Calu3 (cell line): ENCODE data around the gene CCDC159. TPM values are rescaled to one million over a fixed set of nuclear protein-coding genes. Genes with fewer than 3 reads are reported as not detected.

ENCODE experiments used
- Bru-seq: library from RNA; stranded (reverse); fragments of 400-500 nt; gene quantifications from one replicate; lab custom pipeline; 2021; lab: Mats Ljungman, UMichigan
- BruChase-seq, 2 experiments: library from RNA; stranded (reverse); fragments of 400-500 nt; gene quantifications; one replicate each; lab custom pipeline; 2021; lab: Mats Ljungman, UMichigan
- BruUV-seq: library from RNA; stranded (reverse); fragments of 400-500 nt; replicated peaks from 2 replicates; lab custom pipeline; 2021; lab: Mats Ljungman, UMichigan
- CTCF ChIA-PET: fragments of 300-600 bp; sonication (Branson Sonifier 250); formaldehyde crosslinking; loops from one replicate; lab custom pipeline; 2022; ENCODE audit warnings: antibody characterized with exemption; lab: Charles Lee
- DNase-seq: peaks from one replicate; pipeline ENCODE4 v3.0.0; 2022
- H3K27ac Mint-ChIP-seq: one replicate; pipeline ENCODE4 v1.8.0; 2022; ENCODE audit warnings: mixed read lengths; ENCODE audit not compliant: unreplicated experiment
- H3K27me3 Mint-ChIP-seq: one replicate; pipeline ENCODE4 v1.8.0; 2022; ENCODE audit warnings: mixed read lengths; ENCODE audit not compliant: unreplicated experiment
- H3K36me3 Mint-ChIP-seq: one replicate; pipeline ENCODE4 v1.8.0; 2022; ENCODE audit warnings: mild to moderate bottlenecking, moderate library complexity, mixed read lengths; ENCODE audit not compliant: insufficient read depth, unreplicated experiment
- H3K4me1 Mint-ChIP-seq: one replicate; pipeline ENCODE4 v1.8.0; 2022; ENCODE audit warnings: mild to moderate bottlenecking, low read depth, mixed read lengths; ENCODE audit not compliant: unreplicated experiment
- H3K4me3 Mint-ChIP-seq: one replicate; pipeline ENCODE4 v1.8.0; 2022; ENCODE audit warnings: mild to moderate bottlenecking, low read depth, moderate library complexity, mixed read lengths; ENCODE audit not compliant: unreplicated experiment
- H3K9me3 Mint-ChIP-seq: one replicate; pipeline ENCODE4 v1.8.0; 2022; ENCODE audit warnings: low read depth, mixed read lengths; ENCODE audit not compliant: unreplicated experiment
- intact Hi-C: fragments of 100-400 bp; cut with micrococcal nuclease; formaldehyde crosslinking; loops from one replicate; pipeline ENCODE4 v1.10.0; 2022; ENCODE audit not compliant: unreplicated experiment
- long read RNA-seq: library from polyadenylated mRNA; stranded (forward); transcript quantifications from one replicate; pipeline ENCODE4 v2.0.0, GENCODE V29; 2022
- total RNA-seq: library from RNA; stranded (reverse); gene quantifications from 2 replicates; pipeline ENCODE4 v1.2.3, GENCODE V29; 2022
- TF ChIP-seq, protein P1 (sequence below): fragments of 200-600 bp; IDR thresholded peaks from one replicate; pipeline ENCODE4 v1.8.0; 2022; ENCODE audit warnings: antibody characterized with exemption; ENCODE audit not compliant: unreplicated experiment

CCDC159 gene, protein sequence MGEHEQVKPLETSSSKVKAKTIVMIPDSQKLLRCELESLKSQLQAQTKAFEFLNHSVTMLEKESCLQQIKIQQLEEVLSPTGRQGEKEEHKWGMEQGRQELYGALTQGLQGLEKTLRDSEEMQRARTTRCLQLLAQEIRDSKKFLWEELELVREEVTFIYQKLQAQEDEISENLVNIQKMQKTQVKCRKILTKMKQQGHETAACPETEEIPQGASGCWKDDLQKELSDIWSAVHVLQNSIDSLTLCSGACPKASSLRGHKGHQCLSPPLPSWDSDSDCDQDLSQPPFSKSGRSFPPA
- total RNA-seq (11.8 and 13.2 TPM in 2 replicates), Bru-seq, nascent RNA (percentile 28 among the genes with signal in this experiment), BruChase-seq, experiment 1, labeled RNA remaining after a 6-hour chase (percentile 36 among the genes with signal in this experiment), BruChase-seq, experiment 2, labeled RNA remaining after a 2-hour chase (percentile 42 among the genes with signal in this experiment)
- long read RNA-seq, partial matches to known transcripts: 3 of 5 reads
- long read RNA-seq, other reads (novel, unspliced or antisense): 2 of 5 reads

DNA sequence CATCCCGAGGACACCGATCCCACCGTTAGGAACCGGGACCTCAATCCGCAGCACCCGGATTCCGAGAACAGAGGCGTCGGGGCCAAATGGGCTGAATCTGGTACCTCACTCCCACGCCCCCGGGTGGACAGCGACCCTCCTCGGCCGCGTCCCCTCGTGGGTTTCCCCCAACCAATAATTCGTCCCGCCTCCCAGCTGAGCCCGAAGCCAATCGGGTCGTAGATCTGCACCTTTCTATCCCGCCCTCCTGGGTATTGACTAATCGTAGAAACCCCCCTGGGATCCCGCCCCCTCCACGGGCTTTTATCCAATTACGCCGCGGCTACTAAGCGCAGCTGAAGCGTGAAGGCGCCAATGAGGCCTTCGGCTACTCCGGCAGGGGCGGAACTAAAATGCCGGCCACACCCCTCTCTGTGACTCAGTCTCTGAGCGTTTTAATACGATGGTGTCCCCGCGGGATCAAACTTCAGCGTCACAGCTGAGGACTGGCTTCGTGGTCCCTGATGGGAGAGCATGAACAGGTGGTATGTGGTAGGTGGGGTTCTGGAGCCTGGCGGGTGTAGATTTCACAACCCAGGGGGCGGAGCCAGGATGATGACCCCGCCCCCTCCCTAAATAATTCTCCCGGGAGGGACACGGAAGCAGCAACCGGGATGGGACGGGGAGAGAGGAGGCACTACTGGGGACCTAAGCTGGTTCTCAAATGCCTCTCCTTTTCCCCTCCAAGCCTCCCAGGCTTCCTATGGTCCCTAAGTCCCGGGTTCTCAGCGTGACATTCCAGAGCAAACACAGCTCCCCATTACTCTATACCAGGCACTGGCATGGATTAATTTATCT is at the start of gene CCDC159, which contains the start of gene TMEM205:
TSS of gene CCDC159 (plus strand) at position 416 of the 837 bp plus-strand sequence. CDS start at position 504, 88 bp downstream.
TSS of gene TMEM205 (minus strand) at position 165 of the 837 bp plus-strand sequence. CDS start 649 bp downstream, outside the sequence.
- TF ChIP-seq, protein P1, sequence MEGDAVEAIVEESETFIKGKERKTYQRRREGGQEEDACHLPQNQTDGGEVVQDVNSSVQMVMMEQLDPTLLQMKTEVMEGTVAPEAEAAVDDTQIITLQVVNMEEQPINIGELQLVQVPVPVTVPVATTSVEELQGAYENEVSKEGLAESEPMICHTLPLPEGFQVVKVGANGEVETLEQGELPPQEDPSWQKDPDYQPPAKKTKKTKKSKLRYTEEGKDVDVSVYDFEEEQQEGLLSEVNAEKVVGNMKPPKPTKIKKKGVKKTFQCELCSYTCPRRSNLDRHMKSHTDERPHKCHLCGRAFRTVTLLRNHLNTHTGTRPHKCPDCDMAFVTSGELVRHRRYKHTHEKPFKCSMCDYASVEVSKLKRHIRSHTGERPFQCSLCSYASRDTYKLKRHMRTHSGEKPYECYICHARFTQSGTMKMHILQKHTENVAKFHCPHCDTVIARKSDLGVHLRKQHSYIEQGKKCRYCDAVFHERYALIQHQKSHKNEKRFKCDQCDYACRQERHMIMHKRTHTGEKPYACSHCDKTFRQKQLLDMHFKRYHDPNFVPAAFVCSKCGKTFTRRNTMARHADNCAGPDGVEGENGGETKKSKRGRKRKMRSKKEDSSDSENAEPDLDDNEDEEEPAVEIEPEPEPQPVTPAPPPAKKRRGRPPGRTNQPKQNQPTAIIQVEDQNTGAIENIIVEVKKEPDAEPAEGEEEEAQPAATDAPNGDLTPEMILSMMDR: no peak
- intact Hi-C loops: no loop called here
- Mint-ChIP-seq H3K27ac (peak within 1 kb of the TSS; percentile 98), H3K4me3 (peak within 1 kb of the TSS; percentile 94), H3K4me1 (peaks cover 15% of the 10 kb centered on the region), H3K36me3 (peaks cover 37% of the 10 kb centered on the region), H3K9me3 (no peaks in the 10 kb centered on the region), H3K27me3 (no peaks in the 10 kb centered on the region)
- peak; percentile 95 for DNase-seq
- BruUV-seq: no TSS peak
- CTCF ChIA-PET: interaction anchor here (0.5 to 1.4 kb wide), 7 partner anchors 23 to 262 kb away, joined by 3 to 6 read pairs (median 3); partner anchors contain the start of genes ODAD3 and PRKCSH

DNA sequence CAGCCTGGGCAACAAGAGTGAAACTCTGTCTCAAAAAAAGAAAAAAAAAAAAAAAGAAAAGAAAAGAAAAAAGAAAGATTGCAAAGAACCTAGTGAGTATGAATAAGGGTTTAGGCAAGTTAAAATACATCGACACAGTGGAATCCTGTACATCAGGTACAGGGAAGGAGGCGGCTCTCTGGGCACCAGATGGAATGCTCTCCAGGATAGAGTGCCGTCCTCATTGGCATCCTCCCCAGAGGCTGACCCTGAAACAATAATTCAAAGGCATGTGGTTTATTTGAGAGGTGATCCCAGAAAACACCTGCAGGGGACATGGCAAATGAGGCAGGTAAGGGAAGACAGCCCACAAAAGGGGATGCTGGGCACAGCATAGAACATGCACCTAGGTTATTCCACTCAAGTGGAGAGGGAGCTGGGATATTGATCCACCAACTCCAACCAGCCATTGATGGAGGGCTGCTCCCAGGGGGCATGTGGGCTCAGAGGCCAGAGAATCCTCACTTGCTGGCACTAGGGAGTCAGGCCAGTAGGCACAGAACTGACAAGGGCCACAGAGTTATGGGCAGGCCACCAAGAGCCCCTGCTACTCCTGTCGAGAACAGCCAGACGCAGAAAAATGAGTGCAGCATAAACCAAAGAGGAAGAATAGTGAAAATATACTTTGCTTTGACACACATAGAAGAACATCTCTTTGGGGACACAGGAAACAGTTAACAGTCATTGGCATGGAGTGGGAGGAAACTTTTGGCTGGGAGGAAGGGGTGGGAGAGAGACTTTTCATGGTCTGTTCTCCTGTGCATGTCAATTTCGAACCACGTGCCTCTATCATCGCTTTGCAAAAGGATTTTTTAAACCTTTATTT is 46.1 kb upstream of the CCDC159 start:
- Mint-ChIP-seq H3K4me3 (no peak overlapping the region), H3K4me1 (peaks cover 14% of the 10 kb centered on the region), H3K27me3 (no peaks in the 10 kb centered on the region), H3K9me3 (no peaks in the 10 kb centered on the region), H3K27ac (no peak overlapping the region), H3K36me3 (peaks cover 6% of the 10 kb centered on the region)
- DNase-seq: no peak
- CTCF ChIA-PET: no interaction called here
- BruUV-seq: no TSS peak
- TF ChIP-seq, protein P1: no peak
- intact Hi-C loops: loop anchor here (10.0 kb wide), 1 partner anchor 145 kb away; no protein-coding TSS in a partner anchor

DNA sequence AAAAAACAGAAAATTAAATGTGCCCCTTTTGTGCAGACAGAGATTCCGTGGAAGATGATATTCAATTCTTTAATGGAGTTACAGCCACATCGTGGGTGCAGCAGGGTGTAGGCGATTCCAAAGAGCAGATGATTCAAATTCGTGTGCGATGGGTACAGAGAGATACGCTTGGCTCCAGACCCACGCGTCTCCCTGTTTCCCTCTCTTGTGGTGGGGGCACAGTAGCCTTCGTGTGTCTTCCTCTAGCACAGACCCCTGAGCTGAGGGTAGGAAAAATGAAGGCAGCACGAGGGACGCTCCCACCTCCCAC is 45.6 kb upstream of the CCDC159 start:
- no peak for DNase-seq
- peaks cover 9% of the 10 kb centered on the region for H3K4me1 Mint-ChIP-seq
- intact Hi-C loops: no loop called here
- TF ChIP-seq, protein P1: no peak
- H3K27me3 Mint-ChIP-seq: no peaks in the 10 kb centered on the region
- no peak overlapping the region for H3K4me3 Mint-ChIP-seq
- peaks cover 6% of the 10 kb centered on the region for H3K36me3 Mint-ChIP-seq
- no TSS peak for BruUV-seq
- H3K9me3 Mint-ChIP-seq: no peaks in the 10 kb centered on the region
- CTCF ChIA-PET: no interaction called here
- H3K27ac Mint-ChIP-seq: no peak overlapping the region
